ENCODE data around the gene CD300A.

DNA sequence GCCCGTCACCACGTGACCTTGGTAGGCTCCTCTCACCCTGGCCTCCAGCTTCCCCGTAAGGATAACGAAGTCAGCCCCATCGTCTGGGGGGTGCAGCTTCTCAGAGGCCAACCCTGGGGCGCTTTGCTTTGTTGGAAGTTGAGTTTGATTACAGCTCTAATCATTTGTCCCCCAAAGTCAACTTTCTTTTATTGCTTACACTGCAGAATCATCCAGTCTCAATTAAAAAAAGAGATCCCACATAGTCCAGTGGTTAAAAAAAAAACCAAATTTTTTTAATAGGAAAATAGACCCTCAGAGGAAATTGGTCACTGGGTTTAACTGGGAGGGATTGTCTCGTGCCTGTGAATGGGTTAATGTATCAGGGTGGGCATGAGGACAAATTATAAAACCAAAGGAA is 42.3 kb upstream of the CD300A start:
- TF ChIP-seq CTCF (conservative IDR thresholded peaks at IDR 0.05; ENCODE audit: low read depth, low read length) (no peak), EZH2phosphoT487 (IDR thresholded peaks at IDR 0.05; ENCODE audit: borderline replicate concordance, low read length) (no peak)
